ENCODE measurements around the gene MAML1.

DNA sequence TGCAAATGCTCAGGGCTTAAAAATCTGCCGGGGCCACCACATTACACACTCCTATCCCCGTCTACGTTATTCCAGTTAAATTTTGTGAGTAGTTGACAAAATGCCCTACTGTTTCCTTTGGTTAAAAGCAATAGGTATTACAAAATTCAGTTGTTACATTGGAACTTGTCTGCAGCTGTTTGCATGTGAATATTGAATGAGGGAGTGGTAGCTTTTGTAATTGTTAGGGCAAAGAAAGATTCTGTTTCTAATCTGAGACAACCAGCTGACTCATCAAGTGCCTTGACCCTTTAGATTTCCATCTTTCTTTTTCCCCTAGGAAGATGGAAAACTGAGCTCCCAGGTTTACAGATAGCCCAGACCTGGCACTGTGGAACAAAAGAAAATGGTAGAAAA, 30.2 kb downstream of the MAML1 start:
- TF ChIP-seq, protein P1, sequence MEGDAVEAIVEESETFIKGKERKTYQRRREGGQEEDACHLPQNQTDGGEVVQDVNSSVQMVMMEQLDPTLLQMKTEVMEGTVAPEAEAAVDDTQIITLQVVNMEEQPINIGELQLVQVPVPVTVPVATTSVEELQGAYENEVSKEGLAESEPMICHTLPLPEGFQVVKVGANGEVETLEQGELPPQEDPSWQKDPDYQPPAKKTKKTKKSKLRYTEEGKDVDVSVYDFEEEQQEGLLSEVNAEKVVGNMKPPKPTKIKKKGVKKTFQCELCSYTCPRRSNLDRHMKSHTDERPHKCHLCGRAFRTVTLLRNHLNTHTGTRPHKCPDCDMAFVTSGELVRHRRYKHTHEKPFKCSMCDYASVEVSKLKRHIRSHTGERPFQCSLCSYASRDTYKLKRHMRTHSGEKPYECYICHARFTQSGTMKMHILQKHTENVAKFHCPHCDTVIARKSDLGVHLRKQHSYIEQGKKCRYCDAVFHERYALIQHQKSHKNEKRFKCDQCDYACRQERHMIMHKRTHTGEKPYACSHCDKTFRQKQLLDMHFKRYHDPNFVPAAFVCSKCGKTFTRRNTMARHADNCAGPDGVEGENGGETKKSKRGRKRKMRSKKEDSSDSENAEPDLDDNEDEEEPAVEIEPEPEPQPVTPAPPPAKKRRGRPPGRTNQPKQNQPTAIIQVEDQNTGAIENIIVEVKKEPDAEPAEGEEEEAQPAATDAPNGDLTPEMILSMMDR (IDR thresholded peaks at IDR 0.05) = no peak
- TF ChIP-seq EZH2 (IDR thresholded peaks at IDR 0.05) (no peak), EZH2phosphoT487 (IDR thresholded peaks at IDR 0.05) (no peak)

Measured in neural progenitor cell (in vitro differentiated cells).